ENCODE data around the gene UBXN1. TPM values are rescaled to one million over a fixed set of nuclear protein-coding genes. Genes with fewer than 3 reads are reported as not detected.

UBXN1 gene
- total RNA-seq, 1 donor from 2014 or later, result 113 TPM

DNA sequence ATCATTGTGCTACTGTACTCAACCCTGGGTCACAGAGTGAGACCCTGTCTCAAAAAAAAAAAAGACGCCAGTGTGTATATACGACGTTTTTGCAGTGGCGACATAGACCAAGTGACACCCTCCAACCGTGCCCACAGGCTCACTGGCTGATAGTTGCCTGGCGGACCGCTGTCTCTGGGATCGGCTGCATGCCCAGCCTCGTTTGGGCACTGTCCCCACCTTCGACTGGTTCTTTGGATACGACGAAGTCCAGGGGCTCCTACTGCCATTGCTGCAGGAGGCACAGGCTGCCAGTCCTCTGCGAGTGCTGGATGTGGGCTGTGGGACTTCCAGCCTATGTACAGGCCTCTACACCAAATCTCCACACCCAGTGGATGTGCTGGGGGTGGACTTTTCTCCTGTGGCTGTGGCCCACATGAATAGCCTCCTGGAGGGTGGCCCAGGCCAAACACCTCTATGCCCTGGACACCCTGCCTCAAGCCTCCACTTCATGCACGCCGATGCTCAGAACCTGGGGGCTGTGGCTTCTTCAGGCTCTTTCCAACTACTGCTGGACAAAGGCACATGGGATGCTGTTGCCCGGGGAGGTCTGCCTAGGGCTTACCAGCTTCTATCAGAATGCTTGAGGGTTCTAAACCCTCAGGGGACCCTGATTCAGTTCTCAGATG lies 12.5 kb downstream of the UBXN1 start:
- Mint-ChIP-seq H3K9me3 (no peaks in the 10 kb centered on the region), H3K27ac (peak overlapping the region; percentile 95), H3K36me3 (peaks cover 6% of the 10 kb centered on the region), H3K27me3 (no peaks in the 10 kb centered on the region), H3K4me1 (ENCODE audit: unreplicated experiment) (peaks cover 21% of the 10 kb centered on the region), H3K4me3 (peak overlapping the region; percentile 98)
- TF ChIP-seq, protein P1, sequence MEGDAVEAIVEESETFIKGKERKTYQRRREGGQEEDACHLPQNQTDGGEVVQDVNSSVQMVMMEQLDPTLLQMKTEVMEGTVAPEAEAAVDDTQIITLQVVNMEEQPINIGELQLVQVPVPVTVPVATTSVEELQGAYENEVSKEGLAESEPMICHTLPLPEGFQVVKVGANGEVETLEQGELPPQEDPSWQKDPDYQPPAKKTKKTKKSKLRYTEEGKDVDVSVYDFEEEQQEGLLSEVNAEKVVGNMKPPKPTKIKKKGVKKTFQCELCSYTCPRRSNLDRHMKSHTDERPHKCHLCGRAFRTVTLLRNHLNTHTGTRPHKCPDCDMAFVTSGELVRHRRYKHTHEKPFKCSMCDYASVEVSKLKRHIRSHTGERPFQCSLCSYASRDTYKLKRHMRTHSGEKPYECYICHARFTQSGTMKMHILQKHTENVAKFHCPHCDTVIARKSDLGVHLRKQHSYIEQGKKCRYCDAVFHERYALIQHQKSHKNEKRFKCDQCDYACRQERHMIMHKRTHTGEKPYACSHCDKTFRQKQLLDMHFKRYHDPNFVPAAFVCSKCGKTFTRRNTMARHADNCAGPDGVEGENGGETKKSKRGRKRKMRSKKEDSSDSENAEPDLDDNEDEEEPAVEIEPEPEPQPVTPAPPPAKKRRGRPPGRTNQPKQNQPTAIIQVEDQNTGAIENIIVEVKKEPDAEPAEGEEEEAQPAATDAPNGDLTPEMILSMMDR (conservative IDR thresholded peaks at IDR 0.05), result no peak
- no peak for DNase-seq (ENCODE audit: extremely low spot score, unreplicated experiment)

DNA sequence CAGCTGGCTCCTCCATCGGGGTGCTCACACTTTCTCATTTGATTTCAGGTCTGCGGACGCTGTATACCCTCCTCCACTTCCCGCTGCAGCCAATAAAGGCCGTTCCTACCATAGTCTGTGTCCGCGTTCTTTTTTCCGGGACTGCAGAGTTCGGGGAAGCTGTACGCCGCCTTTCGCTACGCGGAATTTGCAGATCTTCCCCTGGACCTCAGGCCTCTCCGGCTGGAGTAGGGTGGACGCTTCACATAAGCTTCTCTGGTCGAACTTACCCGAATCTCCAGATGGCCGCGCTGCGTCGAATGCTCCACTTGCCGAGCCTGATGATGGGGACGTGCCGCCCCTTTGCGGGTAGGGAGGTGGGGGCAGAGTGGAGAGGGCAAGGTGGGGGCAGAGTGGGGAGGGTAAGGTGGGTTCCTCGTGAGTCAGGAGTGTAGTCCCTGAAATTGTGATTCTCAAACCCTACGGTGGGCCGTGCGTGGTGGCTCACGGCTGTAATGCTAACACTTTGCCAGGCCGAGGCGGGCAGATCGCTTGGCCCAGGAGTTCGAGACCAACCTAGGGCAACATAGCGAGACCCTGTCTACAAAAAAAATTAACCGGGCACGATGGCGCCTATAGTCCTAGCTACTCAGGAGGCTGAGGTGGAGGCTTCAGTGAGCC lies 13.1 kb downstream of the UBXN1 start:
- H3K4me3 Mint-ChIP-seq, result peak overlapping the region; percentile 98

DNA sequence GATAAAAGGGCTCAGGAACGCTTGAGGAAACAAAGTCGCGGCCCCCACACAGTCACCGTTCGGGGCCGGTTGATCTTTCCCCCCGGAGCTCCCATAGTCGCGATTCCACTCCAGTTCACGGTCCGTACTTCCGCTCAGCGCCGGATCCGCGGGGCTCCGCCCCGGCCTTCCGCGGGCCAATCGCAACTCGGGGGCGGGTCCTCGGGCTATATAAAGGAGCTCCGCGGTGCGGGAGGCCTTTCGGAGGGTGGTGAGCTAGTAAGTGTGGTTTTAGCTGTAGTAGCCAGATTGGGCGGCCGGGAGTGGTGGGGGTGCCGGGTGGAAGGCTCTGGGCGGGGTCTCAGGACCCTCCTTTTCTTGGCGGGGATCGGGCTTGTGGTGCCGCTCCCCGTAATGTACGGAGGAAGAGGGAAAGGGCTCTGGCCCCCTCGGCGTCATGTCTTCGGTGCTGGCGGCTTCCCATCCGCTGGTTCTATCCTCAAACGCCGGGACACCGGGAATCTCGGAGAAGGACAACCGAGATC lies 13.7 kb downstream of the UBXN1 start, which contains the start of the genes C11orf98 and CSKMT:
C11orf98 (minus strand) TSS at position 136 of the 524 bp plus-strand sequence; CDS start at position 95, 41 bp downstream.
CSKMT (plus strand) TSS at position 238 of the 524 bp plus-strand sequence. CDS start 568 bp downstream, outside the sequence.
- Mint-ChIP-seq H3K27ac (peak within 1 kb of the TSS; percentile 95), H3K36me3 (peaks cover 6% of the 10 kb centered on the region), H3K9me3 (no peaks in the 10 kb centered on the region), H3K4me1 (ENCODE audit: unreplicated experiment) (peaks cover 14% of the 10 kb centered on the region), H3K27me3 (no peaks in the 10 kb centered on the region), H3K4me3 (peak within 1 kb of the TSS; percentile 98)
- DNase-seq (ENCODE audit: extremely low spot score, unreplicated experiment), result peak; percentile 98
- TF ChIP-seq, protein P1 (conservative IDR thresholded peaks at IDR 0.05), result no peak

More for the DNA sequence above, 13.1 kb downstream of the UBXN1 start:
- peak overlapping the region; percentile 95 for H3K27ac Mint-ChIP-seq
- peaks cover 6% of the 10 kb centered on the region for H3K36me3 Mint-ChIP-seq
- H3K4me1 Mint-ChIP-seq (ENCODE audit: unreplicated experiment), result peaks cover 14% of the 10 kb centered on the region
- H3K27me3 Mint-ChIP-seq, result no peaks in the 10 kb centered on the region
- TF ChIP-seq, protein P1 (conservative IDR thresholded peaks at IDR 0.05), result no peak
- DNase-seq (ENCODE audit: extremely low spot score, unreplicated experiment), result no peak
- no peaks in the 10 kb centered on the region for H3K9me3 Mint-ChIP-seq

DNA sequence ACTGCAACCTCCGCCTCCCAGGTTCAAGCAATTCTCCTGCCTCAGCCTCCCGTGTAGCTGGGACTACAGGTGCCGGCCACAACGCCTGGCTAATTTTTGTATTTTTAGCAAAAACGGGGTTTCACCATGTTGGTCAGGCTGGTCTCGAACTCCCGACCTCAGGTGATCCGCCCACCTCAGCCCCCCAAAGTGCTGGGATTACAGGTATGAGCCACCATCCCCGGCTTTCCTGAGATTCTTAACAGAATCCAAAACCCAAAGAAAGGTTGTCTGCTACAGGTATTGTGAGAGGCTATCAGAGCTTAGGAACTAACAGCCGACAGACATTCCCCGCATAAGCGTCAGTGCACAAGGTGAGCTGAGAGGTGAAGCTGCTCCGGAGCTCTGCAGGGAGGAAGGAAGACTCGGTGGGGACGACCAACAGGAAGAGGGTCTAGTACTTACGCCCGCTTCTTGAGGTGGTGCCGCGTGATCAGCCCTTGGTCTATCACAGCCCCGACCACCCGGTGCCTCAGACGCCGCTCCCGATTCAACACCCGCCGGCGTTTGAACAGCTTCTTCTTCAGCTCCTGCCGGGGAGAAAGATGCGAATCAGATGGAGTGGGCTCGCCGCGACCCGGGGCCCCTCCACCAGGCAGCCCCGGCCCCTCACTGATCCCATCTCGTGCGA lies 14.3 kb downstream of the UBXN1 start:
- Mint-ChIP-seq H3K27ac (peak overlapping the region; percentile 95), H3K9me3 (no peaks in the 10 kb centered on the region), H3K4me3 (peak overlapping the region; percentile 98), H3K4me1 (ENCODE audit: unreplicated experiment) (peaks cover 13% of the 10 kb centered on the region), H3K36me3 (peaks cover 6% of the 10 kb centered on the region), H3K27me3 (no peaks in the 10 kb centered on the region)
- TF ChIP-seq, protein P1 (conservative IDR thresholded peaks at IDR 0.05), result no peak
- DNase-seq (ENCODE audit: extremely low spot score, unreplicated experiment), result no peak

DNA sequence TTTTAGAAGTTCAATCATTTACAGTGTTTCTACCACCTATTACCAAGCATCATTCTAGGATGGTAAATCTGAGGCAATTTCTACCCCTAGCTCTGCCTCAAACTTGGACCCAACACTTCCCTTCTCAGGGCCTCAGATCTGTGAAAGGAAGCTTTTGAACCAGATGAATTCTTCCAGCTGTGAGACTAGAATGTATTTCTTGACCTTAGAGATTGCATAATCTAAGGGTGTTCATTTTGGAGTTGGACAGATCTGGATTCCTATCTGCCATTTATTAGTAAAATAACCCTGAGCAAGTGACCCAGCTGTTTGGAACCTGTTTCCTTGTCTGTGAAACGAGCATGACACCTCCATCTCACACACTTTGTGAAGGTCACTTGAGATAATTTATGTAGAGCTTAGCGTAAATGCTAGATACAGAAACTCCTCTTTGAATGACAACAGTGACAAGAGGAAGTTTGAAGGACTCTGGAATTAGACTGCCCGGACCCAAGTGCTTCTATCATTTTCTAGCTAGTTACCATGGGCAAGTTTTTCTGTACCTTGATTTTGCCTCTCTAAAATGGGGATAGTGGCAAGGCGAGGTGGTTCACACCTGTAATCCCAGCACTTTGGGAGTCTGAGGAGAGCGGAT lies 22.0 kb downstream of the UBXN1 start:
- H3K9me3 Mint-ChIP-seq, result no peaks in the 10 kb centered on the region
- H3K36me3 Mint-ChIP-seq, result no peaks in the 10 kb centered on the region
- peak overlapping the region; percentile 30 for H3K27ac Mint-ChIP-seq
- H3K4me3 Mint-ChIP-seq, result peak overlapping the region; percentile 13
- H3K27me3 Mint-ChIP-seq, result no peaks in the 10 kb centered on the region
- no peak for DNase-seq (ENCODE audit: extremely low spot score, unreplicated experiment)
- TF ChIP-seq, protein P1 (conservative IDR thresholded peaks at IDR 0.05), result no peak
- peaks cover 15% of the 10 kb centered on the region for H3K4me1 Mint-ChIP-seq (ENCODE audit: unreplicated experiment)

Data from type B pancreatic cell (in vitro differentiated cells).